NCI-H226 (cell line): ENCODE data around the gene BAZ1B.
"Not testable (repeated sequence)": the region's sequence is repeated elsewhere in the genome, so short reads cannot be mapped to it uniquely, and the experiment has no call there.

Experiments used
- DNase-seq: peaks from one replicate; pipeline ENCODE4 v3.0.0-alpha.2; 2015

BAZ1B gene

GRCh38 chr7:73426016-73426415 is 96.1 kb downstream of the BAZ1B start:
- DNase-seq = no peak

- no peak for DNase-seq
Observed at GRCh38 chr7:73425356-73425983, 96.6 kb downstream of the BAZ1B start.

DNA sequence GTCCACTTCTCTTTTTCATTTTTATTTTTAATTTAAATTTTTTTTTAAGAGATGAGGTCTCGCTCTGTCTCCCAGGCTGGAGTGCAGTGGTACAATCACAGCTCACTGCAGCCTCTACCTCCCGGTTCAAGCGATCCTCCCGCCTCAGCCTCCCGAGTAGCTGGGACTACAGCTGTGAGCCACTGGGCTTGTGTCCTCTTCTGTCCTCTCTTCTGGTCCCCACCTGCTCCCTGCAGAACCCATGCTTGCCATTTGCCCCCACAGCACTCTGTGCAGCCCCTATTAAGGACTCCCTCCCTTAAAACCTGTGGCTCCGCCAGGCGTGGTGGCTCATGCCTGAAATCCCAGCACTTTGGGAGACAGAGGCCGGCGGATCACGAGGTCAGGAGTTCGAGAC is 97.6 kb downstream of the BAZ1B start:
- DNase-seq = no peak

DNA sequence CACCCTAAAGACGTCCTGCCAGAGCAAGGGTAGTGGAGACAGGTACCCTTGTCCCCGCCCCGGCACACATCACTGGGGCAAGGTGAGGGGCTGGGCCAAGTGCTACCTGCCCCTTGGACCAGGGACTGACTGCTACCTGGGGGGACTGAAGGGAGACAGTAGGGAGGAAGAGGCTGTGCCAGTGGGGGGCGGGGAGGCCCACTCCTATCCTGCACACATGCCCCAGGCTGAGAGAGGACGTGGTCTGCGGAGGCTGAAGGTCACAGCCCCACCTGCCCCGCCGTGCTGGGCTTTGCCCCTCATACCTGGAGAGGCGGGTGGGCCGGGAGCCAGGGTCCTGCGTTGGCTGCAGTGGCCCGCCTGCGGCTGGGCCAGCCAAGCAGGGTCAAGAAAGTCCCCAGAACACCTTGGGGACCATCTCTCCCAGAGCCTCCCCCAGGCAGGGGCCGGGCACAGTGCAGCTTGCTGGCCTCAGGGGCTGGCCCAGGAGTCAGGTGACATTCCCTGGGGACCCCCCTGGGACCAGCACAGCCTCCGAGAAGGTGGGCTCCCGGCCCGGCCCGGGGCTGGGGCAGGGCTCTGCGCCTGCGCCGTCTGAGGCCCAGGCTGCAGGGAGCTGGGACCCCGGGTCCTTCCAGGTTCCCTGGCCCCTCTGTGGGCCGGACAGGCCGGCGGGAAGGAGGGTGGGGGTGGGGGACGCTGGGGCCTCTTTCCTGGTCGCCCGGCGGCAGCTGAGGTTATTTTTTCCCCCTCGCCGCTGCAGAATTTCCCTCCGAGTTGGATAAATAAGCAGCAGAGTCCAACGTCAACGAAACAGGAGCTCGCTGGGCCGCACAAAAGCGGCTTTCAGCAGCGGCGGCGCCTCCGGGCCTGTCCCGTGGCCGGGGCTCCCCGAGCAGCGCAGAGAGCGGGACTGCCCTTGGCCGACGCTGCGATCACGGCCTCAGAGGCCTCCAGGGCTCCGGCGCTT is 98.3 kb downstream of the BAZ1B start:
- DNase-seq = no peak

GRCh38 chr7:73420610-73421009 is 101.5 kb downstream of the BAZ1B start:
- DNase-seq = not testable (repeated sequence)

DNA sequence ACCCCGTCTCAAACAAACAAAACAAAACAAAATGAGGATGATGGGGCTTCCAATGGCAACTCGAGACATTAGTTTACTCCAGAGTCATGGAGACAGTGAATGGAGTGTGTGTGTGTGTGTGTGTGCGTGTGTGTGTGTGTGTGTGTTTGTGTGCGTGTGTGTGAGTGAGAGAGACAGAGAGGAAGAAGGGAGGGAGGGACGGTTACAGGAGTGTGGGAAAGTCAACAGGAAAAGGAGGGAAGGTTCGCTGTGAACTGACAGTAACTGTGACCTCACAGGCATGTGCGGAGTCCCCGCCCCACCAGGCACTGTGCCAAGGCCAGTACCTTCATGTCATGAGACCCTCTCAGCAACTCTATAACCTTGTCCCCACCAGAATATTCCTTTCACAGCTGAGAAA is 102.1 kb downstream of the BAZ1B start:
- DNase-seq = peak; percentile 13

- DNase-seq = no peak
Observed at GRCh38 chr7:73418113-73418703, 103.9 kb downstream of the BAZ1B start.

GRCh38 chr7:73410541-73411131 is 111.5 kb downstream of the BAZ1B start:
- not testable (repeated sequence) for DNase-seq

GRCh38 chr7:73404860-73405259 is 117.2 kb downstream of the BAZ1B start:
- not testable (repeated sequence) for DNase-seq

GRCh38 chr7:73399185-73400050 is 122.7 kb downstream of the BAZ1B start:
- DNase-seq = peak; percentile 58

- no peak for DNase-seq
Observed at GRCh38 chr7:73397521-73398281, 124.4 kb downstream of the BAZ1B start.

DNA sequence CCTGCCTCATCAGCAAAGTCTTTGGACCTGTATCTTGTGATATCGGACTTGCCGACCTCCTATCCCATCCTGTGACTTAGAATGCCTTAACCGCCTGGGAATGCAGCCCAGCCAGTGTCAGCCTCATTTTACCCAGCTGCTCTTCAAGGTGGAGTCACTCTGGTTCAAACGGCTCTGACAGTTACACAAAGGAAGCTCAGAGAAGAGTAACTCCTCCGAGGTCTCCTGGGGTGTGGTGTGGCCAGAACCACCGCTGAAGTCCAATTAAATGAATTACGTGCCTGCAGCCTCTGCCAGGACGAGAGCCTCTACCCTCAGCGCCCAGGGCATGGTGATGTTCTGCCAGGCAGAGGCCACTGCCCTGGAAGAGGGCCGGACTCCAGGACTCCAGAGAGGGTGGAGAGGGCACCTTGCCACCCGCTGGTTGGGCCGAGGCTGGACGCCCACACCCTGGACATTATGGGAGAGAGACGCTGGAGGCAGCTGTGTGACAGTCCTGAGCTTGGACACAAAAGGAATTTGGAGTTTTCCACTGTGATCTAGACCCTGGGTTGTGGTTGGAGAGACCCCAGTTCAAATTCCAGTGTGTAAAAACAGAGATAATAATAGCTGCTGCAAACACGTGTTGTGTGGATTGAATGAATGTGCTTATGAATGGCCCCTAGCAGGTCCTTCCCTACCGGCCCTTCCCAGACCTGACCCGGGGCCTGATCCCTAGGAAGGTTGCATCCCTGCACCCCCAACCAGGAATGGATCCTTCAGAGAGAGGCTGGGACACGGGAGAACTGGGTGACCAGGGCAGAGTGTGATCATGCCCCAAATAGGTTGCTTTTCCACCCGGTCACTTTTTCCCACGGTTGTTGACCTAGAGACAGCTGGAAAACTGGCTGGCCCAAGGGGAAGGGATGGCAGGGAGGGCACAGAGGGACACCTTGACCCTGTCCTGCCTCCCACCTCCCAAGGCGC is 126.3 kb downstream of the BAZ1B start:
- DNase-seq = no peak

GRCh38 chr7:73394422-73394821 is 127.7 kb downstream of the BAZ1B start:
- DNase-seq = no peak

GRCh38 chr7:73391396-73391795 is 130.7 kb downstream of the BAZ1B start:
- DNase-seq = no peak
